ENCODE measurements around the gene MBD3L2.
"Not testable (repeated sequence)": the region's sequence is repeated elsewhere in the genome, so short reads cannot be mapped to it uniquely, and the experiment has no call there.

The MBD3L2 gene

DNA sequence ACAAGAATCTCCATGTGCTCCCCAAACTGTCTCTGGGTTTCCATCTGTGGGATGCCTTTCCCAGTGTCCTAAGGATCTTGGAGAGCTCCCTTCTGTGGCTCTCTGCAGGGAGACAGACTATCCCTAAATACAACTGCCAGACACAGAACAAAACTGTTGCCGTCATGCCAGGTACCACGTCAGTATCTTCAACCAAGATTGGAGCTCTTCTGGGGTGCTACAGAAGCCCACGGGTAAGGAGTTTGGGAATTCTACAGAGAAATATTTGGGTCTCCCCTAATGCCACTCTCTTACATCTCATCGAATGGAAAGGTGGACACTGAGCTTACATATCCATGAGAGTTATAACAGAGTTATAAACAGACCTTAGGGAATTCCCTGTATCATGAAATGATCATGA lies 14.2 kb downstream of the MBD3L2 start:
- DNase-seq, result no peak

DNA sequence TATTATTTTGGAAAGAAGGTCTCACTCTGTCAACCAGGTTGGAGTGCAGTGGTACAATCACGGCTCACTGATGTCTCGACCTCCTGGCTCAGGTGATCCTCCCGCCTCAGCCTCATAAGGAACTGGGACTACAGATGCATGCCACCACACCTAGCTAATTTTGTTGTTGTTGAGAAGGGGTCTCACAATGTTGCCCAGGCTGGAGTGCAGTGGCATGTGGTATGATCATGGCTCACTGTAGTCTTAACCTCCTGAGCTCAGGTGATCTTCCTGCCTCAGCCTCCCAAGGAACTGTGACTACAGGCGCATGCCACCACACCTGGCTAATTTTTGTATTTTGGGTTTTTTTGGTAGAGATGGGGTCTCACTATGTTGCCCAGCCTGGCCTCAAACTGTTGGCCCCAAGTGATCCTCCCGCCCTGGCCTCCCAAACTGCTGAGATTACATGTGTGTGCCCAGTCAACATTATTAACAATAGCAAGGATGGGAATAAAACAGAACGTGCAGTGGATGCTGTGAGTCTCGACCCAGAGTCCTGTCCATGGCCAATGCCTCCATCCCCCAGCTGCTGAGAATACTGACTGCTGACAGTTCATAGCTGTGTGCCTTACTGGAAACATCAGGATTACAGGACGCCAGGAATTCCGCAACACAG lies 14.8 kb downstream of the MBD3L2 start:
- no peak for DNase-seq

DNA sequence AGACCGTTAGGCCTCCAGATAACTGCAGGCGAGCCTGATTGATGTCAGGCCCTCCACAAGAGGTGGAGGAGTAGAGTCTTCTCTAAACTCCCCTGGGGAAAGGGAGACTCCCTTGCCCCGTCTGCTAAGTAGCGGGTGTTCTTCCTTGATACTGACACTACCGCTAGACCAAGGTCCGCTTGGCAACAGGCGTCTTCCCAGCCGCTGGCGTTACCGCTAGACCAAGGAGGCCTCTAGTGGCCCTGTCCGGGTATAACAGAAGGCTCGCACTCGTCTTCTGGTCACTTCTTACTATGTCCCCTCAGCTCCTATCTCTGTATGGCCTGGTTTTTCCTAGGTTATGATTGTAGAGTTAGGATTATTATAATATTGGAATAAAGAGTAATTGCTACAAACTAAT lies 18.0 kb downstream of the MBD3L2 start:
- not testable (repeated sequence) for DNase-seq

DNA sequence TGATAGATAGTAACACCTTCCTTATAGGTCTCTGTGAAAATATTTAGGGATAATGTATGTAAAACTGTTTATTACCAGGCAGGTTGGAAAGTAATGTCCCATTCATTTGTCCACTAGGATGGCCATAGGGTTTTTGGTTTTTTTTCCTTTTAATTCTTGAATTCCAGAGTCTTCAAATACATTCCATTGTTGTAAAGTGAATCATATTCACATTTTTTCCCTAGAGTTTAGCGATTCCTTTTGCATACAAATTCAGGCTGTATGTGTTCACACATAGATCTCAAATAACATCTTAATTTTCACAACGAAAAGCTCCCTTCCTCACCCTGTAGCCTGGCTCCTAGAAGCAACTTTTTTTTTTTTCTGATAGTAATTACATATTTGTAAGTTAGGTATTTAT lies 18.6 kb downstream of the MBD3L2 start:
- no peak for DNase-seq

DNA sequence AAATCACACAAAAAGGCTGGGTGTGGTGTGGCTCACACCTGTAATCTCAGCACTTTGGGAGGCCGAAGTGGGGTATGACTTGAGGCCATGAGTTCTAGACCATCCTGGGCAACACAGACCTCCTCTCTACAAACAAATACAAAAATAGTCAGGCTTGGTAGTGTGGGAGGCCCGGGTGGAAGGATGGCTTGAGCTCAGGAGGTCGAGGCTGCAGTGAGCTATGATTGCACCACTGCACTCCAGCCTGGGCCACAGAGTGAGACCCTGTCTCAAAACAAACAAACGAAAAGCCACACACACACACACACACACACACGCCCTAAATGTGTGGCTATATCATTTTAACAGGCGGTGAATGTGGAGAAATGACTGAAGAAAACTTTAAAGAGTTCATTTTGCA lies 19.5 kb downstream of the MBD3L2 start:
- no peak for DNase-seq

DNA sequence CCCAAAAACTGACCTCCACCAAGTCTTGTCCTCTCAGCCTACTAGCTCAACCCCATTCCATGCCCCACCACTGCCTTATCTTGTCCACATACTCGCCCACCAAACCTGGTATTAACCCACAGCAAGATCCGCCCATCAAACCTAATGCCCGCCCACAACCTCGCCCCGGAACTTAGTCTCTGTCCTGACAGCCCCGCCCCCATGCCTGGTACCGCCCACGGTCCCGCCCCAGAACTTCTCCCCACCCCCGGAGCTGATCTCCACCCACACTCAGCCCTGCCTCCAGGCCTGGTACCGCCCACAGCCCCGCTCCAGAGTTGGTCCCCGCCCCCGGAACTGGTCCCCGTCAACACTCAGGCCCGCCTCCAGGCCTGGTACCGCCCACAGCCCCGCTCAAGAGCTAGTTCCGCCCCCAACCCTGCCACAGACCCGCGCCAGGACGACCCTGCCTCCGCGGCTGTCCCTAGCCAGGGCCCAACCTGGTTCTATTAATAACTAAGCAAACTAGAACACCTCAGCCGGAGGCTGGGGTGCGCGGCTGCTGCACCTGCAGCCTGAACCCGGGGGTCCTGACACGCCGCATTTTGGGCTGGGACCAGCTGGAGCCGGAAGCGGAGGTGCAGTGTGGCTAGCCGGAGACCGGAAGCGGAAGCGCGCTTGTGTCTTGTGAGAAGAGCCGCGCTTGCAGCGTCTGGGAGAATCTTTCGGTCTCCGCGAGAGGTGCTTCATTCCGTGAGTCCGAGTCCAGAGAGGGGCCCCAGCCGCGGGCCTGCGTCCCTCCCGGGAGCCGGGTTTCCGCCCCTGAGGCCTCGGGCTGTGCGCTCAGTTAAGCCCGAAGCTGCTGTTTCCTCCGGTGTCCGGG lies 20.2 kb downstream of the MBD3L2 start, which contains the start of gene ZNF557:
Gene ZNF557 (plus strand): TSS at position 662 of the 862 bp plus-strand sequence. CDS start 5,372 bp downstream, outside the sequence.
- peak; percentile 99 for DNase-seq

DNA sequence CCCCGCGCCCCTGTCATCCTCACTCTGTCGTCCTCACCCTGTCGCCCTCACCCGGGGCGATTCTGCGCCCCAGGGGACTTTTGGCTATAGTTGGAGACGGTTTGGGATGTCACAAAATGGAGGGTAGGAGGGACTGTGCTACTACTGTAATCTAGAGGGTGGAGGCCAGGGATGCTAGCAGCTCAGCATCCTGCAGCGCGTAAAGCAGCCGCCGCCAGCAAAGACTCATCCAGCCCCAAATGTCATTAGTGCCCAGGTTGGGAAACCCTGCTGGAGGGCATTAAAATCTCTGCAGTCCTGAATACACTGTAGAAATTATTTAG lies 20.7 kb downstream of the MBD3L2 start:
- no peak for DNase-seq

DNA sequence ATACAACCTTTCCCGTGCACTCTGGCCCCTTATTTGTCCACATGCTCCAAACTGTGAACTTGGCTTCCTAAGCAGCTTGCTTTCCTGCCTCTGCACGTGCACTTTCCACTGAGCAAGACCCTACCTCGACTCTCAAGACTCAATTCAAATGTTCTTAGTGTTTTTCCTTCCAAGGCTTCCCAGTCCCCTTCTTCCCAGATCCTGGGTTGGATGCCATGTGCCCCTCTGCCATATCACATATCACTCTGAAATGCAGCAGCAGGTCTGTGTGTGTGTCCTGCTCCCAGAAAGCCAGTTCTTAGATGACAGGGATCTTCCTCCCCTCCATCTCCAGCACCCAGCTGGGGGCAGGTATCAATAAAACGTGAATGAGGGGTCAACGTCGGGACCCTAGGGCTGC lies 23.4 kb downstream of the MBD3L2 start:
- no peak for DNase-seq

DNA sequence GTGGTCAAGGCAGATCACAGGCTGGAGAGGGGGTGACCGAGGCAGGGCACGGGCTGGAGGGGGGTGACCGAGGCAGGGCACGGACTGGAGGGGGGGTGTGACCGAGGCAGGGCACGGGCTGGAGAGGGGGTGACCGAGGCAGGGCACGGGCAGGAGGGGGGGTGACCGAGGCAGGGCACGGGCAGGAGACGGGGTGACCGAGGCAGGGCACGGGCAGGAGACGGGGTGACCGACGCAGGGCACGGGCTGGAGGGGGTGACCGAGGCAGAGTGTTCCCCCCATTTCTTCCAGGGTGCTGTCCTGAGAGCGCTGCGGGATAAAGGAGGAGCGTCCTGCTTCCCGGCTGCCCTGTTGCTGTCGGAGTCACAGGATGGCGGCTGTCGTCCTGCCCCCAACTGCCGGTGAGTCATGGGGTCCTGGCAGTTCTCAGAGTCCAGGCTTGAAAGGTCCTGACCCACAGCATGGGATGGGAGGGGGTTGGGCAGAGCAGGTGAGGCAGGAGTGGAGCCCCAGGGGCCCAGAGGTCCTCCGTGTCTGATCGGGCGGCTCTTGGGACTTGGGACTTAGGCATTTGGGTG lies 25.7 kb downstream of the MBD3L2 start:
- DNase-seq, result no peak

DNA sequence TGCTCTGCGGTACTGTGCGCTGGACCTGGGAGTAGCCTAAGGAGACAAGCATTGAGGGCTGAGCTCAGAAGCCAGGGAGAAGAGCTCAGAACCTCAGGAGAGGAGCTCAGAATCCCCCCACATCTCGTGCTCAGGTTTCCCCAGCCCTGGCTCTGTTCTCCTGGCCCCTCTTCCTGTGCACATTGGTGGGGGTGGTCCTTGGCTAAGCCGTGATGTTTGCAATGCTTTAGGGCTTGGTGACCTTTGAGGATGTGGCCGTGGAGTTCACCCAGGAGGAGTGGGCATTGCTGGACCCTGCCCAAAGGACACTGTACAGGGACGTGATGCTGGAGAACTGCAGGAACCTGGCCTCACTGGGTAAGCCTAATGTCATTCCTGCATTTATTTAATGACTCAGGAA lies 27.0 kb downstream of the MBD3L2 start:
- no peak for DNase-seq

DNA sequence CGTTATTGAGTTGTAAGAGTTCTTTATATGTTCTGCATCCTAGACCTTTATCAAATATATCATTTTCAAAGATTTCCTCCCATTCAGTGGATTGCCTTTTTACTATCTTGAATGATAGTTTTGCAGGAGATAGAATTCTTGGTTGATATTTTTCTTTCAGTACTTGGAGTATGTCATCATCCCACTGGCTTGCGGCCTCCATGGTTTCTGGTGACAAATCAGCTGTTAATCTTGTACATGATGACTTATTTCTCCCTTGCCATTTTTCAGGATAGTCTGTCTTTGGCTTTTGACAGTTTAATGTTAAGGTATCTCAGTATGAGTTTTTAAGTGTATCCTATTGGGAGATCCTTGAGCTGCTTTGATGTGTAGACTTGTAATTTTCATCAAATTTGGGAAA lies 28.9 kb downstream of the MBD3L2 start:
- no peak for DNase-seq

DNA sequence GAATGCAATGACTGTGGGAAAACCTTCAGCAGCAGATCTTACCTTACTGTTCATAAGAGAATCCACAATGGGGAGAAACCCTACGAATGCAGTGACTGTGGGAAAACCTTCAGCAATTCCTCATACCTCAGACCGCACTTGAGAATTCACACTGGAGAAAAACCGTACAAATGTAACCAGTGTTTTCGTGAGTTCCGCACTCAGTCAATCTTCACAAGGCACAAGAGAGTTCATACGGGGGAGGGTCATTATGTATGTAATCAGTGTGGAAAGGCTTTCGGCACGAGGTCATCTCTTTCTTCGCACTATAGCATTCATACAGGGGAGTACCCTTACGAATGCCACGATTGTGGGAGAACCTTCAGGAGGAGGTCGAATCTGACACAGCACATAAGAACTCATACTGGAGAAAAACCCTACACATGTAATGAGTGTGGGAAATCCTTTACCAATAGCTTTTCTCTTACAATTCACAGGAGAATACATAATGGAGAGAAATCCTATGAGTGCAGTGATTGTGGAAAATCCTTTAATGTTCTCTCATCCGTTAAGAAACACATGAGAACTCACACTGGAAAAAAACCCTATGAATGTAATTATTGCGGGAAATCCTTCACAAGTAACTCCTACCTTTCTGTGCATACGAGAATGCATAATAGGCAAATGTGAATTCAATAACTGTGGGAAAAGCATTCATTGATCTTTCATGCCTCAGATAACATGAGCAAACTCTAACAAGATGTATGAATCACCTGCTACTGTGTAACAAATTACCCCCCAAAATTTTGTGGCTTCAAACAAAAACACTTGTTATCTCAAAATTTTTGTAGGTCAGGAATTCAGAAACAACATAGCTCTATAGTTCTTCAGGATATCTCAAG lies 34.2 kb downstream of the MBD3L2 start:
- DNase-seq, result no peak

DNA sequence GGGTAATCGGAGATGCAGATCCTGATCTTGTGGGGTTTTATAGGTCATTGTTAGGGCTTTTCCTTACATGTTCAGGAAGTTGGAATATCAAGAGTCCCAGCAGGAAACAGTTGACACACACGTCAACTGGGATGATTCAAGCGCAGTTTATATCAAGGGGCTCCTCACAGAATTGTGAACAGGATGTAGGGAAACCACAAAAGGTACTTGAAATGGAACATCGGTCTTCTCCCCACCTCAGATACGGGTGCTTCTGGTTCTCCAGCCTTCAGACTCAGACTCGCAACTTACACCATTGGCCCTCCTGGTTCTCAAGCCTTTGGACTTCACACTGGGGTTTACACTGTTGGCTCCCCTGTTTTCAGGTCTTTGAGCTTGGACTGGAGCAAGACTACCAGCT lies 39.9 kb downstream of the MBD3L2 start:
- DNase-seq, result no peak

DNA sequence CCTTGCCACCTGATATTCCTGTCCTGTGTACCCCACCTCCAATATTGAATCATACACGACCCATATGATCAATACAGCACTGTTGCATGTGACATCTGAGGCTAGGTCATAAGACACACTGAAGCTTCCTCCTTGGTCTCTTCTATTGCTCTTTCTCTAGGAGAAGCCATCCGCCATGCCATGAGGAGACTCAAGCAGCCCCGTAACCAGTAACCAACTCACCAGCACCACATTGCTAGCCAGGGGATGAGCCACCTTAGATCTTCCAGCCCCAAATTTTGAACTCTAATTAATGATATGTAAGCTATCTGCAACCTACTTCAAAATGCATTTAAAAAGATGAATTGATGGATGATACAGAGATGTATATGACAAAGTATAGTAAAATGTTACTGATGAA lies 49.0 kb downstream of the MBD3L2 start:
- DNase-seq, result peak in 1 of 2 donors; percentile 5

DNA sequence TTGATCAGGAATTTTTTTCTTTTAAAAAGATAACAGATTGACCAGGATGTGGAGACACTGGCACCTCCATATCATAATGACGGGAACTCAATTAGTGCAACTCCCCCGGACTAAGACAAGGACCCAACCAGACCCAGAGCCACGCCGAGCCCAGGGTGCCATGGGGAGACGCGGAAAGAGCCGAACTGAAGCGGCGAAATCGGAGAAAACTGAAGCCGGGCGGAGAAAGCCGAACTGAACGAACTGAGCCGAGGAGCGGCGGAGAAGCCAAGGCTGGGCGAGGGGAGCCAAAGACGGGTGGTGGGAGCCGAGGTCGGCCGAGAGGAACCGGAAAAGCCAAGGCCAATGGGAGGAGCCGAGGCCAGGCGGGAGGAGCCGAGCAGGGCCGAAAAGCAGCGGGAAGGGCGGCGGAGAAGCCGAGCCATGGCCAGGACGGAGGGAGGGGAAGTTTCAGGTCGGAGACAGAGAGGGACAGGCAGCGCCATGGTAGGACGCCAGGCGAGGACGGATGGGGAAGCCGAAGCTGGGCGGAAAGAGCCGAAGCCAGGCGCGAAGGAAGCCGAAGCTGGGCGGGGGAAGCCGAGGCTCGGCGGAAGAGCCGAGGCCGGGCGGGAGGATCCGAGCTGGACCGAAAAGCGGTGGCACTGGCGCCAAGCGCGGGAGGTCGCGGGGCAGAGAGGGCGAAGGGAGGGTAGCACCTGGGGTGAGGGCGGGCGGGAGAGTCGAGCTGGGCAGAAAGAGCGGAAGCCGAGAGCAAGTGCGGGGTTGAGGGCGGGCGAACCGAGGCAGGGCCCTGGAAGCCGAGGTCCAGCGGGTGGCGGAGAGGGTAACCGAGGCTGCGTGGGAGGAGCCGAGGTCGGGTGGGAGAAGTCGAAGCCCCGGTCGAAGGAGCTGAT lies 49.8 kb downstream of the MBD3L2 start:
- peak; percentile 88 to 90 for DNase-seq

DNA sequence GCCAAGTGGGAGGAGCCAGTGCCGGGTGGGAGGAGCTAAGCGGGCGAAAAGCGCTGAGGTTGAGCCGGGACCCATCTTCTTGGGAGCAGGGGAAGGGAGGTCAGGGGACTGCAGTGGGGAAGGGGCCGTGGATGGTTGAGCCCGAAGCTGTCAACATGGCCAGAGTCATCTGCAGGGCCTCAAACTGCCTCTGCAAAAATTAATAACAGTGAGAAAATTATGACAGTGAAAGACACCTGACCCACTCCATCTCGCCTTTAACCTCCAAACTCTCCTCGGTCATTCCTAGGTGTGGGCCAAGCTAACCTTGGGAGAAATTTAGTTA lies 50.4 kb downstream of the MBD3L2 start:
- DNase-seq, result no peak

All from CD4-positive, alpha-beta T cell treated with Interferon alpha-2 for 1 hour (primary cell).